ENCODE results near the gene CMSS1. TPM values are rescaled to one million over a fixed set of nuclear protein-coding genes. Genes with fewer than 3 reads are reported as not detected.

CMSS1 gene
- total RNA-seq: 28.4 and 34.9 TPM in 2 replicates

DNA sequence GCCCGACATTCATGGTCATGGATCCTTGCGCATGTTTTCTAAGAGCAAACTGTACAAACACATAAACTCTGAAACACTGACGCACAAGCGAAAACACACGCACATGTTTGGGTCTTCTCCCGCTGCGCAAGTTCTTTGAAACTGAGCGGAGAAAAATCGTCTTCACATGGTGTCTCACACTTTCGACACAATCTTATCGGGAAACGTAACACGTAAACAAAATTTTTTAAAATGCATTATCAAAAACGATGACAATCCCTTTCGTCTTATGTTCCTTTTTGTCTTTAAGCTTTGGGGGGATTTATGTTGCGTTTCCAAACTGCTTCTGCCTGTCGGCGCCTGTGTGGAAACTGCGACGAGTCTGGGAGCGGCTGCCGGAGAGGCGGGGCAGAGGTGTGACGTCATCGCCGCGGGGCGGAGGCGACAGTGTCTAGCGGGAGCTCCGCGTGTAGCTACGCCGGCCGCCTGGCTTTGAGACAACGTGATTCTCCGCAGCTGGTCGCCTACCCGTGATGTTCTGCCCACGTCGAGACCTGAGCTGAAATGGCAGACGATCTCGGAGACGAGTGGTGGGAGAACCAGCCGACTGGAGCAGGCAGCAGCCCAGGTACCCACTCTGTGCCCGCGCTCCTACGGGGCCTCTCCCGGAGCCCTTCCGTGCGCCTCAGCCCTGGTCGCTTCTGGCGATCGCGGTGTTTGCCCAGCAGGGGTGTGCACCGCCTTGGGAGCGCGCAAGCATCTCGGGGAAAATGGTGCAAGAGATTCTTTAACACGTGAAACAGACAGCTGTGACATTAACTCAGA lies at the start of gene CMSS1:
Gene CMSS1, plus strand, starts transcription at position 426 of the 804 bp plus-strand sequence.
- DNase-seq (ENCODE audit: low read depth): peak; percentile 76
- TF ChIP-seq, protein P1, sequence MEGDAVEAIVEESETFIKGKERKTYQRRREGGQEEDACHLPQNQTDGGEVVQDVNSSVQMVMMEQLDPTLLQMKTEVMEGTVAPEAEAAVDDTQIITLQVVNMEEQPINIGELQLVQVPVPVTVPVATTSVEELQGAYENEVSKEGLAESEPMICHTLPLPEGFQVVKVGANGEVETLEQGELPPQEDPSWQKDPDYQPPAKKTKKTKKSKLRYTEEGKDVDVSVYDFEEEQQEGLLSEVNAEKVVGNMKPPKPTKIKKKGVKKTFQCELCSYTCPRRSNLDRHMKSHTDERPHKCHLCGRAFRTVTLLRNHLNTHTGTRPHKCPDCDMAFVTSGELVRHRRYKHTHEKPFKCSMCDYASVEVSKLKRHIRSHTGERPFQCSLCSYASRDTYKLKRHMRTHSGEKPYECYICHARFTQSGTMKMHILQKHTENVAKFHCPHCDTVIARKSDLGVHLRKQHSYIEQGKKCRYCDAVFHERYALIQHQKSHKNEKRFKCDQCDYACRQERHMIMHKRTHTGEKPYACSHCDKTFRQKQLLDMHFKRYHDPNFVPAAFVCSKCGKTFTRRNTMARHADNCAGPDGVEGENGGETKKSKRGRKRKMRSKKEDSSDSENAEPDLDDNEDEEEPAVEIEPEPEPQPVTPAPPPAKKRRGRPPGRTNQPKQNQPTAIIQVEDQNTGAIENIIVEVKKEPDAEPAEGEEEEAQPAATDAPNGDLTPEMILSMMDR (conservative IDR thresholded peaks at IDR 0.05; ENCODE audit: low read depth, low read length): peak; percentile 25
- H3K4me3 ChIP-seq (ENCODE audit: low read depth, low read length): peak within 1 kb of the TSS; percentile 81

DNA sequence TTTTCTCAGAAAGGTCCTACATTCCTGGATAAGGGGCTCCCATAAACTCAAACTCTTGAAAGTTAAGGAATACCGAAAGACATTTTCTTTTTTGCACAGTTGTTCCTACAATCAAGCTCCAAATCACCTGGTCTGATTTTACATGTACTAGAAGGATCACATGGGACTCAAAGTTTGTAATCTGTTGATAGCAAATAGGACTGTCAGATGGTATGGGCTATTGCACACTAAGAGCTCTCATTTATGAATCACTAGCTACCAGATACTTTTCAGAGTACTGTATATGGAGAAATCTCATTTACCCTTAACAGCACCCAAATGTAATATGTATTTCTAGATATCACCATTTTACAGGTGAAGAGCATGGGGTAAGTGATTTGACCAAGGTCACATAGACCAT lies 49.5 kb upstream of the CMSS1 start:
- no peak overlapping the region for H3K4me3 ChIP-seq (ENCODE audit: low read depth, low read length)
- TF ChIP-seq, protein P1 (conservative IDR thresholded peaks at IDR 0.05; ENCODE audit: low read depth, low read length): no peak
- DNase-seq (ENCODE audit: low read depth): no peak

DNA sequence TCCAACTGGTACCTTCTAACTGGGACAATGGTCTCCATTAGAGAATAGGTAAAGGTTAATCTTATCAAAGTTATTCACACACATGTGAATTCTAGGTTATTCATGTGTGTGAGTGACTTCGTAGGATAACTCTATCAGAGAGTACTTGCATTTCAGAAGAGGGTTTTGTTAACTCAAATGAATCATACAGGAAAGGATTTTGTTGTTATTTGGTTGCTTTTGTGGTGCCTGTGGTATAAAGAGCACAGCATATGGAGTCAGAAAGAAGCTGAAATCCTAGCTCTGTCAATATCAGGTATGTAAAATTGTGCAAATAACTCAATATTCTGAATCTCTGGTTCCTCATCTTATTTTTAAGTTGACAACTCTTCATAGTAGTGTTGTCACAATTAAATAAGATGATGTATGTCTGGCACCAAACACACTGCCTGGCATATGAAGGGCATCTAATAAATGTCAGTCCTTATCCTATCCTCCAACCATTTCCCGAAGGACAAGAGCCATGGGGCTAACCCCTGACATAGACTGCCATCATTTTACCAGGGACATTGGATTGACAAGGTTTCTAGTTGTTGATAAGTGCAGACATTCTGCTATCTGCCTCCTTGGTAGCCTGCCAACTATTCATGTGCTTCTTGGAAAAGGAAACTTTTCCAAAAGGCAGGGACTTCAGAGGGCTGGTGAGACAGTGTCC lies 48.7 kb upstream of the CMSS1 start:
- no peak for DNase-seq (ENCODE audit: low read depth)
- H3K4me3 ChIP-seq (ENCODE audit: low read depth, low read length): no peak overlapping the region
- TF ChIP-seq, protein P1 (conservative IDR thresholded peaks at IDR 0.05; ENCODE audit: low read depth, low read length): no peak

DNA sequence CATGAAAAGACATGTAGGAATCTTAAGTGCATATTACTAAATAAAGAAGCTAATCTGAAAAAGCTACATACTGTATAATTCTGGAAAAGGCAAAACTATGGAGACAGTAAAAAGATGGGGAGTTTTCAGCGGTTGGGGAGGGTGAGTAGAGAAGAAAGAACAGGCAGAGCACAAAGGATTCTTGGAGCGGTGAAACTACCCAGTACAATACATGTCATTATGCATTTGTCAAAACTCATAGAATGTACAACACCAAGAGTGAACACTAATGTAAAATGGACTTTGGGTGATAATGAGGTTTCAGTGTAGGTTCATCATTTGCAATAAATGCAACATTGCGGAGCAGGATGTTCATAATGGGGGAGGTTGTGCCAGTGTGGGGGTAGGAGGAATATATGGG lies 45.5 kb upstream of the CMSS1 start:
- TF ChIP-seq, protein P1 (conservative IDR thresholded peaks at IDR 0.05; ENCODE audit: low read depth, low read length): no peak
- H3K4me3 ChIP-seq (ENCODE audit: low read depth, low read length): no peak overlapping the region
- DNase-seq (ENCODE audit: low read depth): no peak

DNA sequence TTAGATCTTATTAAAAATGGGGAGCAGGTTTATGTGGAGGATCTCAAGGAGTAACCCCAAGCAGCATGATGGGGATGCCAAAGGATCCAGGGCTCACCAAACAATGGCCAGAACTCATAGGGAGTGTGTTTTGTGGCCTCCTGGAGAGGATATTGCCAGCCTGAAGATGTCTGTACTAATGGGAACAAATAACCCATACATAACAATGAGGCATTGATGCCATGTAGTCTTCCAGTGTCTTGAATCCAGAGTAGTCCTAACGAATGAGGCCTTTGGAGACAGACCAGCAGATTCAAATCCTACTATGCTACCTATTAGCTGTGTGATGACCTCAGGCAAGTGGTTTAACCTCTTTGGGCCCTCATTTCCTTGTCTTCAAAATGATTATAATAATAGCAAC lies 45.0 kb upstream of the CMSS1 start:
- H3K4me3 ChIP-seq (ENCODE audit: low read depth, low read length): no peak overlapping the region
- TF ChIP-seq, protein P1 (conservative IDR thresholded peaks at IDR 0.05; ENCODE audit: low read depth, low read length): no peak
- no peak for DNase-seq (ENCODE audit: low read depth)

DNA sequence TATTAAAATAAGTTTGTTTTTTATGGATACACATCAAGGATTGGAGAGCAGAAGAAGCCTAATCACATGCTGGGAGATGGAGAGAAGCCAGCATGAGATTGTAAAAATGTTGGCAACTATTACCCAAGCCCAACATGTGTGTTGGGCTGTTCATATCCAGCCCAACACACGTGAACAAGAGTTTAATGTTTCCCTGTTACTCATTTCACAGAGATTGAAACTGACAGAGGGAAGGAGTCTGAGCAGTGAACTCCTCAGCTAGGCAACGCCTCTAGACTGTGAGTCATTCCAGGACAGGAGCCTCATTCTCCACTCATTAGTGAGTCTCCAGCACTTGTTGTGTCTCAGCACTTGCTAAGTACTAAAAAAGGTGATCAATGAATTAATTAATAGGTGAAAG lies 43.2 kb upstream of the CMSS1 start:
- peak; percentile 65 for DNase-seq (ENCODE audit: low read depth)
- H3K4me3 ChIP-seq (ENCODE audit: low read depth, low read length): no peak overlapping the region
- TF ChIP-seq, protein P1 (conservative IDR thresholded peaks at IDR 0.05; ENCODE audit: low read depth, low read length): no peak

Measured in epithelial cell of proximal tubule (primary cell).